ENCODE results near the gene CLEC2L.
"Not testable (repeated sequence)": the region's sequence is repeated elsewhere in the genome, so short reads cannot be mapped to it uniquely, and the experiment has no call there.

CLEC2L gene

DNA sequence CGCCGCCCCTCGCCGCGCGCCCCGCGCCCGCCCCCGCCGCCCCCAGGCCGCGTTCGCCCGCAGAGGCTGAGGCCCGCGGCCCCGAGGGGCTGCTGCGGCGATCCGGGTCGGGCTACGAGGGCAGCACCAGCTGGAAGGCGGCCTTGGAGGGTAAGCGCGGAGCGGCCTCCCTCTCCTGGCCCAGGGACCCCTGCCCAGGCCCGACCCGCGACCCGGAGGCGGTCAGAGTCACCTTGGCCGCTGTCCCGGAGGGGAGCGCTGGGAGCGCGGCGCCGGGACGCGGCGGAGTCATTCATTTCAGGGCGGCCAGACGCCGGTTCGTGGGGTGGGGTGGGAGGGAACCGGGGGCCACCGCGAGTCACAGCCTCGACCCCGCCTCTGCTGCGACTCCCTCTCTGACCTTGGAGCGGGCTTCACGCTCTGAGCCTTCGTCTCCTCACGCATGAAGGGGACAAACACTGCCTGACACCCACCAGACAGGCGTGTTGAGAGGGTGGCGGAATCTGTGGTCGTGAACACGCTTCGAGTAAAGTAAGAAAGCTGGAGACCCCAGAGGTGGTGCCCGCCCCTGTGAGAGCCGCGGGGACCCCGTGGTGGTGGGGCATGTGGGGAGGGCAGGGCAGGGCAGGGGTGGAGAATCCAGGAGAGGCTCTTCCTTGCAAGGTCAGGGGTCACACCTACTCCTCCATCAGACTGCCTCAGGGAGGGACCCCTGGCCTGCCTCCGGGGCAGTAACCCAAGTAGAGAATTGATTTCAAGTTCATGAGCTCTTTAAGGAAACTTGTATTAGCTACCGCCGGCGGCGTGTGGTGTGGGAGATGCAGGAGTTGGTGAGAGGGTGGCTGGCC lies 707 bp downstream of the CLEC2L start:
- no peak for DNase-seq (ENCODE audit: low read depth, low spot score)

DNA sequence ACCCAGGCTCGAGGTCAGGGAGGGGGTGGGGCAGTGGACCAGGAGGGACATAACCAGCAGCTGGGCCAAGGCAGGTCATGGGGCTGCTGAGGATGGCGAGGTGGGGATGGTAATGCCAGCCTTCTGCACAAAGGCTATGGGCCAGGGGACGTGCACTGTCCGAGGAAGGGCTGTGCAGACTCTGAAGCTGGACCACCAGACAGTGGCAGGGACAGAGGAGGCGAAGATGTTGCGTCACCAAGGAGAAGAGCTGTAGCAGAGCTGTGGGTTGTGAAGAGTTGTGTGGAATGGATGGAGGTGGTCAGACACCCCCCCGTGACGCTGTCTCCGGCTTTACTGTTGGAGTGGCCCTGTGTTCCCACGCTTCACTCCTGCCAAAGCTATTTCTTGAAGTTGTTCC lies 1.8 kb downstream of the CLEC2L start:
- no peak for DNase-seq (ENCODE audit: low read depth, low spot score)

DNA sequence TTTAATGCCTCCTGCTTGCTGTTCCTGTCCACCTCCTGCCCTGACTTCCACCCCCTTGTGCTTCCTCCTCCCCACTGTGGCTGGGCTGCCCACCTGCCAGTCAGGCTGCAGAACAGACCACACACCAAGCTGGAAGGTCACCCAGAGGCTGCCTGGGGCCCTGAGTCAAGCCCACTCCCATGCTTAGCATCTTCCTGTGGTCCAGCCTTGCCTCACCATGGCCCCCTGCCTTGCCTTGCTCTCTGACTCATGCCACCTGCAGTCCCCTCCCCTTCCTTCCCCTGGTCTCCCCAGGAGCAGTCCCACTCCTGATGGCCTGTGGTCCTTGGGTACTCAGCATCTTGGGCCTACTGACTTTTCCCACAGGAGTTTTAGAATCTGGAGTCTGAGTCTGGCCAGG lies 2.3 kb downstream of the CLEC2L start:
- DNase-seq (ENCODE audit: low read depth, low spot score): no peak

DNA sequence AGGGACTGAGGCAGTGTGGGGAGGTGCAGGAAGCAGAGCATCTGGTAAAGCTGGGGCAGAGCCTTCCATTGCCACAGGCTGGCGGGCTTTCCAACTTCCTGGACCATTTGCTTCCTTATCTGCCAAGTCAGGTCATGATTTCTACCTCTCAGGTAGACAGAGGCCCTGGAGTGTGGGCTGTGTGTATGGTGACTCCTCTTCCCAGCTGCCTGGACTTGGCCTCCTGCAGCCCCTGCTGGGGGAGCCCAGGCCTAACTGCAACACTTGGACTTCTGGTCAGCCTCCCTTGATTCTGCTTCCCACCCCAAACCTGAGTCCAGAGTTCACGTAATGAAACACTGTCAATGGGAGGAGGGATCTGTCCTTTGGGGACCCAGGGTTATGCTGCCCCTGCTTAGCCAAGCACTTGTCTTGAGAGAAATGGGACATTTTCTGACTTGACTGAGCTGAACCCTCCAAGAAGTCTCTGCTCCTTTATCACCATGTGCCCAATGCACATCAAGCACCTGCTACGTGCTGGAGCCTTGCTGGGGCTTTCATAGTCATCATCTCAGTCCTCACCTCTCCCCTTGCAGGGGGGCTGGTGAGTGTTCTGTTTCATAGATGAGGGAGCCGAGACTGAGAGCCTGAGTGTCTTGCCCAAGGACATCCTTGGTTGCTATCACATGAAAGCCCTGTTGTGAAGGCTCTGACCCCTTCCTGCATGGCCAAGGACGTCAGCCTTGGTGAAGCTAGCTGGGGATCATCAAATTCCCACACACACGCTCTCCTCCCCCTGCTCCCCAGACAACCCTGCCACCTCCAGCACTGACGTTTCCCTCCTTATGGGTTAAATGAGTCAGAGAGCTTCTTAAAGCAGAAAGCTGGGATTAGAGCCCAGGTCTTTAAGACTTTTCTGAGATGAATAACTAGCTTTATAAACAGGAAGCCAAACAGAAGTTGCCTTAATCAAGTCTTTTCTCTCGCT lies 3.4 kb downstream of the CLEC2L start:
- DNase-seq (ENCODE audit: low read depth, low spot score): no peak

DNA sequence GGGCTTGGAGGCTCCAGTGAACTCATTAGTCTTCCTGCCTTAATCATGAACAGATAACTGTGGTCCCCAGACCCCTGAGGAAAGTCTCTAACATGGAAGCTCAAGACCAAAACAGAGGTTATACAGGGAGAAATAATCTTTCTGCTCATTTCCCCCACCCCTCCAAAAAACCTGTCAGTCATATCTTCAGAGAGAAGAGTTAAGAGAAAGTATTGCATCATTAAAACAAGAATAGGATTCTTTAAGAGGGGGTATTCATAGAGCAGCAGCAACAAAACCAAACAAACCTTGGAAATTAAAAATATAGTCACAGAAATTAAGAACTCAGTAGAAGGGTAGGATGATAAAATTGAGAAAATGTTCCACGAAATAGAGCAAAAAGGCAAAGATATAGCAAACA lies 7.6 kb downstream of the CLEC2L start:
- DNase-seq (ENCODE audit: low read depth, low spot score): no peak

DNA sequence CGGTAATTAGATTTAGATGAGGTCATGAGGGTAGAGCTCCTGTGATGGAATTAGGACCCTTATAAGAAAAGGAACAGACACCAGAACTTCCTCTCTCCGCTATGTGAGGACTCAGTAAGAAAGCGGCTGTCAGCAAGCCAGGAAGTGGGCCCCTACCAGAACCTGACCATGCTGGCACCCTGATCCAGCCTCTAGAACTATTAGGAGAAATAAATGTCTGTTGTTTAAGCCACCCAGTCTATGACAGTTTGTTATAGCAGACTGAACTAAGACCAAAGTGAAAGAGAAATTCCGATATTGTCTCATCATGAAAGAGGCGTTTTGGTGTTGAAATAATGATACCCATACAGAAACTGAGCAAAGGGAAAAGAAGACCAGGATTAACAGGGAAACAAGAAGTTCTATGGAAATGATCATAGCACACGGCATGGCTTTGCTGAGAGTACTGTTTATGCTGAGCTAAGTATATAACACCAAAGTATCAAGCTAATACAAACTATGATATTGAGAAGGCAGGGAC lies 9.2 kb downstream of the CLEC2L start:
- DNase-seq (ENCODE audit: low read depth, low spot score): no peak

DNA sequence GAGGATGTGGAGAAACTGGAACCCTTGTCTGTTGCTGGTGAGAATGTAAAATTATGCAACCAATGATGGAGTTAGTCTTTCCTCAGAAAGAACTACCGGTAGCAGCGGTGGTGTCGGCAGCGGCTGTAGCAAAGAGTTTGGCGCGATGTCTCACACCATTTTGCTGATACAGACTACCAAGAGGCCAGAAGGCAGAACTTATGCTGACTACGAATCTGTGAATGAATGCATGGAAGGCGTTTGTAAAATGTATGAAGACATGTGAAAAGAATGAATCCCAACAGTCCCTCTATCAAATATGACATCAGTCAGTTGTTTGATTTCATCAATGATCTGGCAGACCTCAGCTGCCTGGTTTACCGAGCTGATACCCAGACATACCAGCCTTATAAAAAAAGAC lies 10.6 kb downstream of the CLEC2L start:
- no peak for DNase-seq (ENCODE audit: low read depth, low spot score)

DNA sequence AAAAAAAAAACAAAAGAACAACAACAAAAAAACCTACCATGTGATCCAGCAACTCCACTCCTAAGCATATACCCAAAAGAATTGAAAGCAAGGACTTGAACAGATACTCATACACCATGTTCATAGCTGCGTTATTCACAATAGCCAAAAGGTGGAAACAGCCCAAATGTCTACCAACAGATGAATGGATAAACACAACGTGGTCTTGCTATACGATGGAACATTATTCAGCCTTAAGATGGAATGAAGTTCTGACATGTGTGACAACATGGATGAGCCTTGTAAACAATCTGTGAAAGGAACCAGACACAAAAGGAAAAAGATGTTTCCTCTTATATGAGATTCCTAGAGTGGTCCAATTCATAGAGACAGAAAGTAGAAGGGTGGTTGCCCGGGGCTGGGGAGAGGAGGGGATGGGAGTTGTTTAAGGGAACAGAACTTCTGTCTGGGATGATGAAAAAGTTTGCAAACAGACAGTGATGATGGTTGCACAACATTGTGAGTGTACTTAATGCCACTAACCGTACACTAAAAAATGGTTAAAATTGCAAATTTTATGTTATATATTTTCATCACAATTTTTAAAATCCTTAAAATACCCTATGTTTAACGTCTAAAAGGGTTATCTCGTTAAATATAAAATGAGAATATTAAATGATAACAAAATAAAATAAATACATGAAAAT lies 11.6 kb downstream of the CLEC2L start:
- DNase-seq (ENCODE audit: low read depth, low spot score): no peak

DNA sequence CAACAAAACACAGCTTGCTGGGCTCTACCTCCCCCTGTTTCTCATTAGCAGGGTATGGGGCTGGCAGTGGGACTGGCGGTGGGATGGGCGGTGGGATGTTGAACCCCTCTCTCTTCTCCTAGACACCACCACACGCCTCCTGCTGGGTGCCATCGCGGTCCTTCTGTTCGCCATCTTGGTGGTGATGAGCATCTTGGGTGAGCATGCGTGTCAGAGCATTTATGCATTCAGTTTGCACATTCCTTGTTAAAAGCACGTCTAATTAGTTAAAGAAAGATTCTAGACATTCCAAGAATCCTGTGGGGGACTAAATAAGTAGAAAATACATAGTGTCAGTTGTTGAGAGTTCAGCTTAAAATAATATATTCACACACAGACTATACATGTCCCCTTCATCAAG lies 12.7 kb downstream of the CLEC2L start:
- no peak for DNase-seq (ENCODE audit: low read depth, low spot score)

DNA sequence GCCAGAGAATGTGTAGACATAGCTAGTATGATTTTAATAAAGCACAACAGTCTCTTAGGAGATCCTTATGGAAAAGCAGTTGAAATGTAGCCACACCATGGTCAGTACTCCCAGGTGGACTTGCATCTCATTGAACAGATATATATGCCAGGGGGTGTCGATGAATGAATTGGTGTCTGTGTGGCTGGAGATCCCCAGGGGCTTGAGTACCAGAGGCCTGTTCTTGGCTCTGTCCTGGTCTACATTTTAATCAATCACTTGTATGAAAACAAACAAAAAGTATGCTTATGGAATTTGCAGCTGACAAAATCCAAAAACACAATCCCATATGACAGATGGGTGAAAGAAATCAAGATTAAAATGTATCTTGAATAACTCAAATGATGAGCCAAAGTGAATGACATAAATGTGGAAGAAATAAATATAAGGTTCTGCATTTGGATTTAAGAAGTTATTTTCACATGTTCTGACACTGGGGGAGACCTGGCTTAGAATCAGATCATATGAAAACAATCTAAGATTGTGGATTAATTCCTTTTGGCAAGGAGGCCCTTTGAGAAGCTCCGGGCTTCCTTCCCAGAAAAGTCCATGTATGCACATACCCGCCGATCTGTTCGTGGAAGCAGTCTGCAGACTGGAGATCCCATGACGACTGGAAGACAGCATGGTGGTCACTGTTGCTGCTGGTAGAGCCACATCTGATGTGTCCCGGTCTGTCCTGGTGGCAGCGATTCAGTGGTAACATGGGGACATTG lies 15.6 kb downstream of the CLEC2L start:
- no peak for DNase-seq (ENCODE audit: low read depth, low spot score)

DNA sequence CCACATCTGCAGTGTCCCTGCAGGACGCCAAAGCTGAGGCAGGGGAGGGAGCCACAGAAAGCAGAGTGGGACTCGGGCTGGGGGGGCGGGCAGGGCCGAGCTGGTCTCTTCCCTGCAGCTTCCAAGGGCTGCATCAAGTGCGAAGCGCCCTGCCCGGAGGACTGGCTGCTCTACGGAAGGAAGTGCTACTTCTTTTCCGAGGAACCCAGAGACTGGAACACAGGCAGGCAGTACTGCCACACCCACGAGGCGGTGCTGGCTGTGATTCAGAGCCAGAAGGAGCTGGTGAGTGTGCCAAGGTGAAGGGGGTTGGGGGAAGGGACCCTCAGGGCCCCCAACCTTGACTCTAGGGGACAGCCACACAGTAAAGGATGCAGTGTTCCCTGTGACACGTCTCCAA lies 16.7 kb downstream of the CLEC2L start:
- DNase-seq (ENCODE audit: low read depth, low spot score): no peak

DNA sequence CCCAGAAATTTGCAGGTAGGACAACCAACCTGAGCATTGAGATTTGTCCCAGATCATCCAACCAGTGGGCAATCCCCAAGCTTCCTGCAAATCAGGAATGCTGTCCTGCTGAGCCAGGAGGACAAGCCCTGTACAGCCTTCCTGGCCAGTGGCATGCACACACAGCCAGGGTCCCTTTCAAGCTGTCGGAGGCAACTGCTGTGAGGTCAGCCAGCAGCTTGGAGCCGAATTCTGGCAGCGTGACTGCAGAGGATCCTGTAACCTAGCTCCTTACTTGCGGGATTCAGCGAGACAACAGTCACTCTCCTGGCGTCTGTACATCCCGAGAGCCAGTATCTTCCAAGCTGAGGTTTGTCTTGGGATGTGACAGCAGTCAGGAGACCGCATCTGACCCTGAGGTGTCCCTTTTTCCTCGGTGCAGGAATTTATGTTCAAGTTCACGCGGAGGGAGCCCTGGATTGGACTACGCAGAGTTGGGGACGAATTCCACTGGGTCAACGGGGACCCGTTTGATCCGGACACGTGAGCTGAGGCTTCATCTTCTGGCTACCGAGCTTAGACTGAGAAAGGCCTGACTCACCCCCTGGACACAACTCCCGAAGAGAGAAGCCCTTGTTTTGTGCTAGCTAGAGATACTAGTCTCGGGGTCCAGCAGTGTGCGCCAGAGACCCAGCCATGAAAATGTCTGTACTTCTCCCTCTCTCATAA lies 18.3 kb downstream of the CLEC2L start:
- no peak for DNase-seq (ENCODE audit: low read depth, low spot score)

DNA sequence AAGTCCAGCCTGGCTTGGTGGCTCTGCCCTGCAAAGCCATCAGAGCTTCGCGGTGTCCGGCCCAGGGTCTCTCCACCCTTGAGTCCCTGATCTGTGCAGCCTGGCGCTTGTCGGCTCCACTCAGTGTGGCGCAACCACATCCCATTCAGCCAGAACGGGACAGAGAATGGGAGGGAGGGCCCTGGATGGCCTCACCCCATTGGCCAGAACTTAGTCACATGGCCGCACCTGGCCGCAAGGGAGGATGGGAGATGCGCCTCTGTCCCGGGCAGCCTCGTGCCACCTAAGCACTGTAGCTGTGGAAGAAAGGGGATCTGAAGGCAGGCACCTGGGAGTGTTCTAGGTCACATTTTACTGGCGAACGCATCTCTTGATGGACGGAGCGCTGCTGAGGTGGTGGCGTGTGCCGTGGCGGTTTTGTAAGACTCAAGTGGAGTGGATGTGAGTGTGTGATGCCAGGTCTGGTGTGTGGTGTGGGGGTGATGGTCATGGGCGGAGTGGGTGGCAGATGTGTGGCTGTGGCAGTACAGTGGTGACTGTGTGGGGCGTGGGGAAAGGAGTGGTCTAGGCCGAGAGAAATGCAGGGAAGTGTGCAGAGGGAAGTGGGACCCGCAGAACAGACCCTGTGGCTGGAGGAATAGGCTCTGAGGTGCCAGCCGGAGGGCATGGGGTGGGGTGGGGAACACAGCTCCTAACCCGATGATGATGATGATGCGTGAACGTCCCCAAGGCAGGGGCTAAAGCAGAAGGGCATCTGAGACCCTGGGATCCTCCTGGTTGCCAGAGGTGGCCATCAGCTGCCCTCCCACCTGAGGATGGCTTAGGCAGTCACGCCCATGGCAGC lies 19.0 kb downstream of the CLEC2L start:
- DNase-seq (ENCODE audit: low read depth, low spot score): no peak

DNA sequence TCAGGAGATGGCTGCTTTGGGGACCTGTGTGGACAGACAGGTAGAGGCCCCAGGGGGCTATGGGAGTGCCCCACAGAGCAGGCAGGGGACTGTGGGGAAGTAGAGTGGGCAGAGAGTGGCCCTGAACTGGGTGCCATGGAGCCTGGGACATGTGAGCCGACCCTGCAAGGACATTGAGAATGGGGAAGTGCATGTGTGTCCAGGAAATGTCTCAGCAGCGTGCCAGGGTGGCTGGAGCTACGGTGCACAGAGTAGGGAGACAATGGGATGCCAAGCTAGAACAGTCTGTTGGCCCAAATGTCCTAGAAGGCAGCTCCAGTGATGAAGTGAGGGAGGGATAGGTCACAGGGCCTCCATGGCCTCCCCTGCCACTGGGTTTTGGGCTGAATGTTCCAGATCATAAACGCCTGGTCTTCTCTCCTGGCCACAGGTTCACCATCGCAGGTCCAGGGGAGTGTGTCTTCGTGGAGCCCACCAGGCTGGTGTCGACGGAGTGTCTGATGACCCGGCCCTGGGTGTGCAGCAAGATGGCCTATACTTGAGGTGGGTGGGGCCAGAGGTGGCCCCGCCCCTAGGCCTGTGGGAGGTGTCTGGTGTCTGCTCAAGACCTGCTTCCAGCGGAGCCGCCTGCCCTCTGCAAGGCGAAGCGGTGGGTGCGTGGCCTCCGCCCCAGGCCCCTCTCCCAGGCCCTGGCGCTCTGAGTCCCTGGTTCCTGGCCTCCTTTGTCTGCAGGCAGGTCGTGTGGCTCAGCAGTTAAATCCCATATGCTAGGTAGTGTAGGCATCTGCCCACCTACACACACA lies 20.5 kb downstream of the CLEC2L start:
- no peak for DNase-seq (ENCODE audit: low read depth, low spot score)

DNA sequence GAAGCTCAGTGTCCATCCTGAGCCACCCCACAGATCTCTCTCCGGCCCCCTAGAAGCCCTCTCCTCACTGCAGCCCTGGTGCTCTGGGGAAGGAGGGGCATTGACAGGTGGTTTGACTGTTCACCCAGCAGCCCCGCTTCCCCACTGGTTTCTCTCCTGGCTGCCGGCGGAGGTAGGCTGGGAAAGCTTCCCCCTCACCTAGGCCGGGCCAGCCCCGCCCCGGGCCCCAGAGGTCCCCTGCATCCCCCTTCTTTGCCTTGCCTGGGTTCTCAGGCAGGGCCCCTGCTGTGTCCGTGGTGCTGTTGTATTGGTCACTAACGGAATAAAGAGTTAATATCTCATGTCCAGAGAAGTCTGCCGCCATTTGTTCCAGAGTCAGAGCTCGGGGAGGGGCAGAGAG lies 21.2 kb downstream of the CLEC2L start:
- no peak for DNase-seq (ENCODE audit: low read depth, low spot score)

DNA sequence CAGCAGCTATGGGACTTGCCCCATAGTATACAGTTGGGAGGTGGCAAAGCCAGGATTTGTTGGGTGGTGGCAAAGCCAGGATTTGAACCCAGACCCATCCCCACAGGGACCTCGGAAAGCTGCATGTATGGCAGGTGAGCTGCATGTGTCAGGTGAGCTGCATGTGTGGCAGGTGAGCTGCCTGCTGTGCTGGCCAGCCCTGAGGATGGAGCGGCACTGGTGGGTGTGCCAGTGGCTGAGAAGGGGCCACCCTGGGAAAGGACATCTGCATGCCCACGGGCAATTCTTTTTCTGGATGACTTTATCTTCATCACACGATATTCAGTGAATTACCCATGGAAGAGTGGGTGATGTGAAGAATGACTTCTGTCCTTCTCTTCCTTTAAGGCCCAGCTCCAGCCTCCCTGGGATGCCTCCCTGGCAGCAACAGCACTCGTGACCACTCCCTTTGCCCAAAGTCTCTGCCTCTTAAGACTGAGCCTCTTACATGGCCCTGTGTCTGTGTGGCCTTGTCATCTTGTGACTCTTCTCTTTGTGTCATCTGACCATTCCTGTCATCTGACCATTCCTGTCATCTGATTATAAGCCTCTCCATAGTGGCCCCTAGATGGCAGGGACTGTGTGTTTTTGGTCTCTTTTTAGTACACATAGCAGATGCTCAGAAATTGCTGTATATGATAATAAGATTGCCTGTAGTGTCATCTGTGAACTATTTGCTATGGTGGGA lies 25.0 kb downstream of the CLEC2L start:
- DNase-seq (ENCODE audit: low read depth, low spot score): no peak

DNA sequence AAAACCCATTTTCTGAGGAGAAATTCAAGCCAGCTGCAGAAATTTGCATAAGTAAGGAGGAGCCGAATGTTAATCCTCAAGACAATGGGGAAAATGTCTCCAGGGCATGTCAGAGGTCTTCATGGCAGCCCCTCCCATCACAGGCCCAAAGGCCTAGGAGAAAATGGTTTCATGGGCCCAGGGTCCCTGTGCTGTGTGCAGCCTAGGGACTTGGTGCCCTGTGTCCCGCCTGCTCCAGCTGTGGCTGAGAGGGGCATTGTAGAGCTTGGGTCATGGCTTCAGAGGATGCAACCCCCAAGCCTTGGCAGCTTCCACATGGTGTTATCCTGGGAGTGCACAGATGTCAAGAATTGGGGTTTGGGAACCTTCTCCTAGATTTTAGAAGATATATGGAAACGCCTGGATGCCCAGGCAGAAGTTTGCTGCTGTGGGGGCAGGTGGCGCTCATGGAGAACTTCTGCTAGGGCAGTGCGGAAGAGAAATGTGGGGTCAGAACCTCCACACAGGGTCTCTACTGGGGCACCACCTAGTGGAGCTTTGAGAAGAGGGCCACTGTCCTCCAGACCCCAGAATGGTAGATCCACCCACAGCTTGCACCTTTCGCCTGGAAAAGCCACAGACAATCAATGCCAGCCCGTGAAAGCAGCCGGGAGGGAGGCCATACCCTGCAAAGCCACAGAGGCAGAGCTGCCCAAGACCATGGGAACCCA lies 30.7 kb downstream of the CLEC2L start:
- DNase-seq (ENCODE audit: low read depth, low spot score): not testable (repeated sequence)
